ENCODE results near the gene GMPR.

GRCh38 chr6:16248271-16248853, 10.0 kb downstream of the GMPR start:
- no peak for TF ChIP-seq CTCF (conservative IDR thresholded peaks at IDR 0.05; ENCODE audit: low read length)
- no peak for TF ChIP-seq EZH2phosphoT487 (IDR thresholded peaks at IDR 0.05; ENCODE audit: borderline replicate concordance)

All from Loucy (cell line).